ENCODE data around the gene MTUS2. TPM values are rescaled to one million over a fixed set of nuclear protein-coding genes. Genes with fewer than 3 reads are reported as not detected.

Gene MTUS2
- total RNA-seq, 4 donors from 2014 or later, result 0.16 to 0.75 (median 0.24) TPM

DNA sequence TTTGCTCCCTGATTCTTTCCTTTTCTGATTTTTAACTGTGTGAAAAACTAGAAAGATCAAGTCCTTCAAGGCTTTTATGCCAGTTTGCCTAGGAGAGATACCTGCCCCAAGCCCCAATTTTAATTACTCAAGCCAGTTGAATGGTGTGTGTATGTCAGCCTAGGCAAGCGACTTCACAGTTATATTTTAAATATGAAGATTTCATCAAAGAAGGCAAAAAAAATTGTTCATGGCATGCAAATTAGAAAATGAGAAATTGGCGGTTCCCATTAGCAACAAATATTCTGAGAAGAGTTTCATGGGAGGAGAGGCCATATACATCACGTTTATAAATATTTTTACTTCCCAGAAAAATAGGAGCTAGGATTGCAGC lies 607.8 kb downstream of the MTUS2 start:
- peak overlapping the region in 2 of 4 donors; percentile 58 to 73 for H3K27ac ChIP-seq
- WGBS, 2 donors (ENCODE audit: low coverage in 1 of 2), result 12 to 17% methylated on average over 3 of the region's 3 CpGs
- intact Hi-C loops (cut with DNase I; ENCODE audit: low total_unique reads) (no loop called here), in situ Hi-C loops (cut with MboI; ENCODE audit: low pct_ligation_motif_present in 1 of 4, low pct_unique_long_range_greater_than_20kb in 1 of 4, low sequenced_read_pairs in 3 of 4) (no loop called here)
- H3K27me3 ChIP-seq, result peaks cover 53% of the 10 kb centered on the region
- no peak for DNase-seq
- TF ChIP-seq EP300 (IDR thresholded peaks at IDR 0.05; ENCODE audit: low read depth) (no peak), POLR2AphosphoS5 (IDR thresholded peaks at IDR 0.05) (no peak), POLR2A (IDR thresholded peaks at IDR 0.05) (no peak)
- TF ChIP-seq, protein P1, sequence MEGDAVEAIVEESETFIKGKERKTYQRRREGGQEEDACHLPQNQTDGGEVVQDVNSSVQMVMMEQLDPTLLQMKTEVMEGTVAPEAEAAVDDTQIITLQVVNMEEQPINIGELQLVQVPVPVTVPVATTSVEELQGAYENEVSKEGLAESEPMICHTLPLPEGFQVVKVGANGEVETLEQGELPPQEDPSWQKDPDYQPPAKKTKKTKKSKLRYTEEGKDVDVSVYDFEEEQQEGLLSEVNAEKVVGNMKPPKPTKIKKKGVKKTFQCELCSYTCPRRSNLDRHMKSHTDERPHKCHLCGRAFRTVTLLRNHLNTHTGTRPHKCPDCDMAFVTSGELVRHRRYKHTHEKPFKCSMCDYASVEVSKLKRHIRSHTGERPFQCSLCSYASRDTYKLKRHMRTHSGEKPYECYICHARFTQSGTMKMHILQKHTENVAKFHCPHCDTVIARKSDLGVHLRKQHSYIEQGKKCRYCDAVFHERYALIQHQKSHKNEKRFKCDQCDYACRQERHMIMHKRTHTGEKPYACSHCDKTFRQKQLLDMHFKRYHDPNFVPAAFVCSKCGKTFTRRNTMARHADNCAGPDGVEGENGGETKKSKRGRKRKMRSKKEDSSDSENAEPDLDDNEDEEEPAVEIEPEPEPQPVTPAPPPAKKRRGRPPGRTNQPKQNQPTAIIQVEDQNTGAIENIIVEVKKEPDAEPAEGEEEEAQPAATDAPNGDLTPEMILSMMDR (IDR thresholded peaks at IDR 0.05), result no peak
- peak overlapping the region in 3 of 4 donors; percentile 13 to 35 (median 21) for H3K4me3 ChIP-seq
- H3K9me3 ChIP-seq, result no peaks in the 10 kb centered on the region
- H3K4me1 ChIP-seq, result peaks cover 0 to 12% (median 0%) of the 10 kb centered on the region in 4 donors
- H3K36me3 ChIP-seq, result no peaks in the 10 kb centered on the region

DNA sequence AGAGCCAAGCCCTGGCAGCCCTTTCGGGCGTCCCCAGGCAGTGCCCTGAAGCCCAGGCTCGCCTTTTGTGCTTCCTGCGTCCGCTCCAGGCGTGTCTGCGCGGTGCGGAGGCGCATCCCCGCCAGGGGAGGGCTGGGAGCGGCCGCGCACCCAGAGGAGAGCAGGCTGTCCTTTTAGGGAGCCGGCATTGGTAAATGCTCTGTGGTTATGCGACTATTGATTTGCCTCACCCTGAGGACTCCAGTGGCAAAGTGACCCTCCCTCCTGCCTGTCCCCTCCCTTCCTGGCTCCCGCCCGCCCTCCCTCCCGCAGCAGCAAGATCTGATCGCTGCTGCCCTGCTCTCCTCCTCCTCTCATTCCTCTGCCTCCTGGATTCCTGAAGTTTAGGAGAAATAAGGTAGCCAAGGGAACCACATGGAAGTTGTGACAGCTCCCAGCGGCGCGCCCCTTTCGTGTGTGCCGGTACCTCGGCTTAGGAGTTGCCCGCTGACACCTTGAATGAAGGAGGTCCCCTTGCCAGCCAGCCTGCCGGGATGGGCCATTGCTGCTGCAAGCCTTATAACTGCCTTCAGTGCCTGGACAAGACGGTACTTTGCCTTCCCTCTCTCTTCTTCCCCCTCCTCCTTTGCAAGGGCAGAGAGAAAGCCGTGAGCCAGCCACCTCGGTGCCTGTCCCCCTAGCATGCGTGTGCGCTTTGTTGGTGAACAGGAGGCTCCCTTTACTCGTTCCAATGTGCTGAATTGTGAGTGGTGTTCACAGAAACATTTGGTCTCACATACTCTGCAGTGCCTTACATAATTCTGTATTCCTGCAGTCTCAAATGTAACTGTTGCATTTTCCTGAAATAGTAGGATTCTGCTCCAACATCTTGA lies 608.4 kb downstream of the MTUS2 start:
- Histone ChIP-seq H3K4me1 (peaks cover 0 to 12% (median 0%) of the 10 kb centered on the region in 4 donors), H3K4me3 (peak overlapping the region in 3 of 4 donors; percentile 13 to 35 (median 21)), H3K27me3 (peaks cover 53% of the 10 kb centered on the region), H3K9me3 (no peaks in the 10 kb centered on the region), H3K27ac (peak overlapping the region in 3 of 4 donors; percentile 33 to 73 (median 58)), H3K36me3 (no peaks in the 10 kb centered on the region)
- WGBS, 2 donors (ENCODE audit: low coverage in 1 of 2), result 0 to 4% methylated on average over 1 to 25 of the region's 34 CpGs
- no peak for DNase-seq
- intact Hi-C loops (cut with DNase I; ENCODE audit: low total_unique reads), result no loop called here
- in situ Hi-C loops (cut with MboI; ENCODE audit: low pct_ligation_motif_present in 1 of 4, low pct_unique_long_range_greater_than_20kb in 1 of 4, low sequenced_read_pairs in 3 of 4), result no loop called here
- TF ChIP-seq, protein P1 (IDR thresholded peaks at IDR 0.05), result no peak
- TF ChIP-seq EP300 (IDR thresholded peaks at IDR 0.05; ENCODE audit: low read depth) (no peak), POLR2AphosphoS5 (IDR thresholded peaks at IDR 0.05) (no peak), POLR2A (IDR thresholded peaks at IDR 0.05) (no peak)

GRCh38 chr13:29429286-29429900 lies 609.3 kb downstream of the MTUS2 start:
- TF ChIP-seq EP300 (IDR thresholded peaks at IDR 0.05; ENCODE audit: low read depth), result no peak
- TF ChIP-seq, protein P1 (IDR thresholded peaks at IDR 0.05), result no peak
- no peak for TF ChIP-seq POLR2A (IDR thresholded peaks at IDR 0.05)
- no peak for TF ChIP-seq POLR2AphosphoS5 (IDR thresholded peaks at IDR 0.05)
- DNase-seq, result no peak
- Histone ChIP-seq H3K27ac (peak overlapping the region in 1 of 4 donors; percentile 73), H3K4me1 (peaks cover 0 to 17% (median 0%) of the 10 kb centered on the region in 4 donors), H3K36me3 (no peaks in the 10 kb centered on the region), H3K9me3 (no peaks in the 10 kb centered on the region), H3K4me3 (no peak overlapping the region), H3K27me3 (peaks cover 53% of the 10 kb centered on the region)
- WGBS, 2 donors (ENCODE audit: low coverage in 1 of 2), result 73 to 78% methylated on average over 2 of the region's 2 CpGs
- in situ Hi-C loops (cut with MboI; ENCODE audit: low pct_ligation_motif_present in 1 of 4, low pct_unique_long_range_greater_than_20kb in 1 of 4, low sequenced_read_pairs in 3 of 4) (no loop called here), intact Hi-C loops (cut with DNase I; ENCODE audit: low total_unique reads) (no loop called here)

GRCh38 chr13:29434217-29434945 lies 614.2 kb downstream of the MTUS2 start:
- WGBS, 2 donors (ENCODE audit: low coverage in 1 of 2), result 62 to 79% methylated on average over 6 to 8 of the region's 8 CpGs
- H3K4me1 ChIP-seq, result peaks cover 0 to 21% (median 3%) of the 10 kb centered on the region in 4 donors
- intact Hi-C loops (cut with DNase I; ENCODE audit: low total_unique reads) (no loop called here), in situ Hi-C loops (cut with MboI; ENCODE audit: low pct_ligation_motif_present in 1 of 4, low pct_unique_long_range_greater_than_20kb in 1 of 4, low sequenced_read_pairs in 3 of 4) (no loop called here)
- H3K4me3 ChIP-seq, result no peak overlapping the region
- no peak for DNase-seq
- H3K27me3 ChIP-seq, result peaks cover 15% of the 10 kb centered on the region
- no peaks in the 10 kb centered on the region for H3K9me3 ChIP-seq
- peak overlapping the region; percentile 15 to 83 (median 72) for H3K27ac ChIP-seq
- H3K36me3 ChIP-seq, result no peaks in the 10 kb centered on the region
- TF ChIP-seq EP300 (IDR thresholded peaks at IDR 0.05; ENCODE audit: low read depth) (no peak), POLR2A (IDR thresholded peaks at IDR 0.05) (no peak), POLR2AphosphoS5 (IDR thresholded peaks at IDR 0.05) (no peak)
- TF ChIP-seq, protein P1 (IDR thresholded peaks at IDR 0.05), result no peak
